Keratinocyte (primary cell): ENCODE data around the gene CDH13. TPM values are rescaled to one million over a fixed set of nuclear protein-coding genes. Genes with fewer than 3 reads are reported as not detected.

ENCODE experiments used
- DNase-seq: peaks from one replicate; pipeline ENCODE4 v3.0.0-alpha.2; 2011; ENCODE audit warnings: low read depth, missing footprints, low spot score
- FAIRE-seq: peaks from 2 replicates; lab custom pipeline; 2011; peaks lifted over from hg19 to GRCh38; lab: Jason Lieb, UNC
- H2AFZ ChIP-seq: 2 replicates; pipeline ENCODE4 v1.6.0; 2012; ENCODE audit warnings: low read length, control low read depth, inconsistent platforms; ENCODE audit not compliant: control insufficient read depth
- H3K27ac ChIP-seq: 2 replicates; pipeline ENCODE4 v1.5.1; 2011; ENCODE audit warnings: low read length; ENCODE audit not compliant: control insufficient read depth, insufficient read depth
- H3K27me3 ChIP-seq: 3 replicates; pipeline ENCODE4 v1.6.0; 2011; ENCODE audit warnings: low read length; ENCODE audit not compliant: control insufficient read depth, insufficient read depth; ENCODE audit errors: extremely low read depth
- H3K36me3 ChIP-seq, 2 experiments: 2 replicates in 1 of 2; 3 replicates in 1 of 2; pipeline ENCODE4 v1.5.1; 2011; ENCODE audit warnings: low read length in 2 of 2, mild to moderate bottlenecking in 1 of 2; ENCODE audit not compliant: control insufficient read depth in 2 of 2, insufficient read depth in 2 of 2; ENCODE audit errors: extremely low read depth in 1 of 2
- H3K4me1 ChIP-seq: 3 replicates; pipeline ENCODE4 v1.5.1; 2011; ENCODE audit warnings: low read length; ENCODE audit not compliant: control insufficient read depth, insufficient read depth; ENCODE audit errors: extremely low read depth
- H3K4me2 ChIP-seq: 3 replicates; pipeline ENCODE4 v1.6.0; 2011; ENCODE audit warnings: low read depth, low read length; ENCODE audit not compliant: control insufficient read depth, insufficient read depth; ENCODE audit errors: extremely low read depth
- H3K4me3 ChIP-seq, 3 experiments: fragments of 200-600 bp in 1 of 3; sonication (generic) in 1 of 3; 2 replicates in 2 of 3; 3 replicates in 1 of 3; pipeline ENCODE4 v1.5.1; 2011 to 2016; ENCODE audit warnings: low read length in 3 of 3, mild to moderate bottlenecking in 3 of 3, control low read depth in 2 of 3, inconsistent platforms in 1 of 3, low read depth in 1 of 3, mixed read lengths in 1 of 3, mixed run types in 1 of 3, moderate library complexity in 1 of 3; ENCODE audit not compliant: control insufficient read depth in 2 of 3, insufficient read depth in 2 of 3; ENCODE audit errors: extremely low read depth in 1 of 3
- H3K79me2 ChIP-seq: 2 replicates; pipeline ENCODE4 v1.6.0; 2012; ENCODE audit warnings: low read length; ENCODE audit not compliant: control insufficient read depth, insufficient read depth
- H3K9ac ChIP-seq: 3 replicates; pipeline ENCODE4 v1.6.0; 2011; ENCODE audit warnings: low read length; ENCODE audit not compliant: control insufficient read depth, insufficient read depth; ENCODE audit errors: extremely low read depth
- H3K9me1 ChIP-seq: 3 replicates; pipeline ENCODE4 v1.6.0; 2011; ENCODE audit warnings: low read length; ENCODE audit not compliant: control insufficient read depth, insufficient read depth; ENCODE audit errors: extremely low read depth
- H3K9me3 ChIP-seq: 2 replicates; pipeline ENCODE4 v1.5.1; 2012; ENCODE audit warnings: low read depth, low read length; ENCODE audit not compliant: control insufficient read depth
- H4K20me1 ChIP-seq: 3 replicates; pipeline ENCODE4 v1.6.0; 2011; ENCODE audit warnings: low read length; ENCODE audit not compliant: control insufficient read depth, insufficient read depth; ENCODE audit errors: extremely low read depth
- EZH2 ChIP-seq: IDR thresholded peaks from one replicate; pipeline ENCODE4 v1.6.1; 2012; ENCODE audit warnings: inconsistent platforms, mild to moderate bottlenecking, low read length, moderate library complexity
- dilution Hi-C: fragments of 300-500 bp; cut with MboI; formaldehyde crosslinking; loops from one replicate; pipeline ENCODE4 v1.7.0; 2020; ENCODE audit warnings: low sequenced_read_pairs; ENCODE audit not compliant: extremely low pct_ligation_motif_present
- polyA plus RNA-seq, 5 experiments: library from polyadenylated mRNA; depleted of rRNA in 3 of 5; stranded (reverse) in 3 of 5; stranded (forward) in 1 of 5; unstranded in 1 of 5; fragments of >200 nt; gene quantifications; 1 replicate in 1 of 5; 2 replicates in 3 of 5; 3 replicates in 1 of 5; pipeline versions ENCODE4 v1.2.1 to v1.2.3, GENCODE V29; 2011 to 2012; ENCODE audit warnings: missing spikeins in 2 of 5, low read depth in 1 of 5, low replicate concordance in 1 of 5
- TF ChIP-seq, protein P1 (sequence below), 3 experiments: IDR thresholded peaks in 1 of 3; conservative IDR thresholded peaks in 1 of 3; optimal IDR thresholded peaks in 1 of 3; 2 replicates in 2 of 3; 3 replicates in 1 of 3; pipeline versions ENCODE3 to v1.5.1; 2011; ENCODE audit warnings: low read length in 3 of 3, mild to moderate bottlenecking in 3 of 3, moderate library complexity in 2 of 3, control low read depth in 1 of 3, inconsistent platforms in 1 of 3; ENCODE audit not compliant: insufficient read depth in 2 of 3; ENCODE audit errors: extremely low read depth in 1 of 3

Gene CDH13
- polyA plus RNA-seq, 1 donor (not counting 4 experiments of a cell fraction or from before 2014, with no cell fraction given) = 111 TPM

DNA sequence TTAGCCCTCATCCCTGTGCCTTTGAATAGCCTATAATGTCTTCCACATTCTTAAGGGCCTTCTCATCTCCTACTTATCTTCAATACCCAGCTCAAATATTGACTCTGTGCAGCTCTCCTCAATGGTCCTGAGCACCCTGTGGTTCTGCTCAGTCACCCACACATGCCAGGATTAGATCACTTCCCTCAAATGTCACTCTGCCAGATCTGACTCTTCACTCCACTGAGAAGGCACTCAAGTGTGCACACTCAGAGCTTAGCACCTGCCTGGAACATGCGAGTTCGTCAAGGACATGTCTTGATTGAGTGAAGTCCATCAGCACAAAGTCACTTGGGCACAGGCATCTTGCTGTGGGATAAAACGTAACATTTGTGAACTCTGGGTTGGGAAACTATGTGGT is 404.8 kb downstream of the CDH13 start:
- Histone ChIP-seq H3K27me3 (no peaks in the 10 kb centered on the region), H3K27ac (no peak overlapping the region), H3K9me3 (no peaks in the 10 kb centered on the region), H3K4me1 (no peaks in the 10 kb centered on the region), H3K9ac (no peak overlapping the region), H2AFZ (no peak overlapping the region), H4K20me1 (no peaks in the 10 kb centered on the region), H3K4me2 (no peak overlapping the region), H3K9me1 (no peaks in the 10 kb centered on the region), H3K79me2 (no peaks in the 10 kb centered on the region), H3K4me3 (no peak overlapping the region), H3K36me3 (peaks cover 2 to 21% of the 10 kb centered on the region in 2 experiments)
- DNase-seq (no peak), FAIRE-seq (no peak)
- dilution Hi-C loops = no loop called here
- TF ChIP-seq EZH2 = no peak
- TF ChIP-seq, protein P1, sequence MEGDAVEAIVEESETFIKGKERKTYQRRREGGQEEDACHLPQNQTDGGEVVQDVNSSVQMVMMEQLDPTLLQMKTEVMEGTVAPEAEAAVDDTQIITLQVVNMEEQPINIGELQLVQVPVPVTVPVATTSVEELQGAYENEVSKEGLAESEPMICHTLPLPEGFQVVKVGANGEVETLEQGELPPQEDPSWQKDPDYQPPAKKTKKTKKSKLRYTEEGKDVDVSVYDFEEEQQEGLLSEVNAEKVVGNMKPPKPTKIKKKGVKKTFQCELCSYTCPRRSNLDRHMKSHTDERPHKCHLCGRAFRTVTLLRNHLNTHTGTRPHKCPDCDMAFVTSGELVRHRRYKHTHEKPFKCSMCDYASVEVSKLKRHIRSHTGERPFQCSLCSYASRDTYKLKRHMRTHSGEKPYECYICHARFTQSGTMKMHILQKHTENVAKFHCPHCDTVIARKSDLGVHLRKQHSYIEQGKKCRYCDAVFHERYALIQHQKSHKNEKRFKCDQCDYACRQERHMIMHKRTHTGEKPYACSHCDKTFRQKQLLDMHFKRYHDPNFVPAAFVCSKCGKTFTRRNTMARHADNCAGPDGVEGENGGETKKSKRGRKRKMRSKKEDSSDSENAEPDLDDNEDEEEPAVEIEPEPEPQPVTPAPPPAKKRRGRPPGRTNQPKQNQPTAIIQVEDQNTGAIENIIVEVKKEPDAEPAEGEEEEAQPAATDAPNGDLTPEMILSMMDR (optimal IDR thresholded peaks at IDR 0.05 in 1 of 3, IDR thresholded peaks at IDR 0.05 in 1 of 3, conservative IDR thresholded peaks at IDR 0.05 in 1 of 3; ENCODE audit: extremely low read depth in 1 of 3, insufficient read depth in 2 of 3, low read length in 3 of 3) = no peak

DNA sequence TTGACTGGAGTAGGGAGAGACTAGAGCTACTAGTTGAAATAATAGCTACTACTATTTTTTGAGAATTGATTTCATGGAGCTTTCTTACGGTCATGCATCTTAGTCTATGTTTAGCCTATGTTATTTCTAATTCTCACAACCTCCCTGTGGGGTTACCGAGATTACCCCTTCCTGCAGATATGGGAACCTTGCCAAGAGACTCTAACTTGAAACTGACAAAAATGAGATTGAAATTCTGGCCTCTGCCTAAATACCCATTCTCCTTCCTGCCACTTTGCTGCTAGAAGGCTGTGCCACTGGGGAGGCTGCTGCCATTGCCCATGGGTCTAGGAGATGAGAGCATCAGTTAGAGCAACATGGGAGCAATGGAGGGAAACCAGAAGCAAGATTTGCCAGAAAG is 410.3 kb downstream of the CDH13 start:
- Histone ChIP-seq H3K4me2 (no peak overlapping the region), H3K36me3 (peaks cover 2 to 21% of the 10 kb centered on the region in 2 experiments), H2AFZ (no peak overlapping the region), H3K4me3 (no peak overlapping the region), H3K9ac (no peak overlapping the region), H4K20me1 (no peaks in the 10 kb centered on the region), H3K4me1 (peaks cover 16% of the 10 kb centered on the region), H3K9me3 (no peaks in the 10 kb centered on the region), H3K9me1 (no peaks in the 10 kb centered on the region), H3K79me2 (no peaks in the 10 kb centered on the region), H3K27me3 (no peaks in the 10 kb centered on the region), H3K27ac (no peak overlapping the region)
- dilution Hi-C loops = no loop called here
- no peak for FAIRE-seq
- TF ChIP-seq, protein P1 (optimal IDR thresholded peaks at IDR 0.05 in 1 of 3, IDR thresholded peaks at IDR 0.05 in 1 of 3, conservative IDR thresholded peaks at IDR 0.05 in 1 of 3; ENCODE audit: extremely low read depth in 1 of 3, insufficient read depth in 2 of 3, low read length in 3 of 3) = no peak
- no peak for TF ChIP-seq EZH2
- DNase-seq = no peak
